ENCODE measurements around the gene PVR.
"Not testable (repeated sequence)": the region's sequence is repeated elsewhere in the genome, so short reads cannot be mapped to it uniquely, and the experiment has no call there.

The PVR gene

GRCh38 chr19:44704982-44705381 is 61.3 kb downstream of the PVR start:
- Mint-ChIP-seq H3K27ac (ENCODE audit: low read depth) (no peak overlapping the region), H3K36me3 (ENCODE audit: insufficient read depth) (no peaks in the 10 kb centered on the region)

GRCh38 chr19:44705502-44706010 is 61.8 kb downstream of the PVR start:
- ATAC-seq (replicated peaks; ENCODE audit: extremely low read depth, poor library complexity, severe bottlenecking) (no peak), DNase-seq (ENCODE audit: low spot score in 2 of 2) (no peak)
- H3K27ac Mint-ChIP-seq (ENCODE audit: low read depth), result no peak overlapping the region
- H3K9me3 Mint-ChIP-seq, result no peaks in the 10 kb centered on the region
- H3K27me3 Mint-ChIP-seq, result no peaks in the 10 kb centered on the region
- H3K36me3 Mint-ChIP-seq (ENCODE audit: insufficient read depth), result no peaks in the 10 kb centered on the region
- H3K4me3 Mint-ChIP-seq, result no peak overlapping the region
- peaks cover under 1% of the 10 kb centered on the region for H3K4me1 Mint-ChIP-seq

More at GRCh38 chr19:44704982-44705381, 61.3 kb downstream of the PVR start:
- ATAC-seq (replicated peaks; ENCODE audit: extremely low read depth, poor library complexity, severe bottlenecking) (no peak), DNase-seq (ENCODE audit: low spot score in 2 of 2) (no peak)
- Mint-ChIP-seq H3K4me3 (no peak overlapping the region), H3K27me3 (no peaks in the 10 kb centered on the region), H3K9me3 (no peaks in the 10 kb centered on the region), H3K4me1 (no peaks in the 10 kb centered on the region)

GRCh38 chr19:44706506-44707236 is 63.0 kb downstream of the PVR start:
- no peaks in the 10 kb centered on the region for H3K36me3 Mint-ChIP-seq (ENCODE audit: insufficient read depth)
- DNase-seq (ENCODE audit: low spot score in 2 of 2), result no peak

GRCh38 chr19:44707794-44708193 is 64.1 kb downstream of the PVR start:
- no peaks in the 10 kb centered on the region for H3K9me3 Mint-ChIP-seq
- no peak overlapping the region for H3K27ac Mint-ChIP-seq (ENCODE audit: low read depth)
- H3K27me3 Mint-ChIP-seq, result no peaks in the 10 kb centered on the region
- ATAC-seq (replicated peaks; ENCODE audit: extremely low read depth, poor library complexity, severe bottlenecking) (no peak), DNase-seq (ENCODE audit: low spot score in 2 of 2) (no peak)
- peaks cover 6% of the 10 kb centered on the region for H3K4me1 Mint-ChIP-seq
- no peak overlapping the region for H3K4me3 Mint-ChIP-seq
- no peaks in the 10 kb centered on the region for H3K36me3 Mint-ChIP-seq (ENCODE audit: insufficient read depth)

More at GRCh38 chr19:44706506-44707236, 63.0 kb downstream of the PVR start:
- Mint-ChIP-seq H3K9me3 (no peaks in the 10 kb centered on the region), H3K4me1 (peaks cover 6% of the 10 kb centered on the region), H3K27me3 (no peaks in the 10 kb centered on the region), H3K27ac (ENCODE audit: low read depth) (no peak overlapping the region), H3K4me3 (no peak overlapping the region)
- ATAC-seq (replicated peaks; ENCODE audit: extremely low read depth, poor library complexity, severe bottlenecking), result no peak

- Mint-ChIP-seq H3K9me3 (no peaks in the 10 kb centered on the region), H3K4me3 (no peak overlapping the region), H3K36me3 (ENCODE audit: insufficient read depth) (no peaks in the 10 kb centered on the region), H3K27ac (ENCODE audit: low read depth) (no peak overlapping the region), H3K27me3 (no peaks in the 10 kb centered on the region), H3K4me1 (peaks cover 6% of the 10 kb centered on the region)
- DNase-seq (ENCODE audit: low spot score in 2 of 2) (no peak), ATAC-seq (replicated peaks; ENCODE audit: extremely low read depth, poor library complexity, severe bottlenecking) (no peak)
These were observed 65.2 kb downstream of the PVR start for GRCh38 chr19:44708940-44709339.

- not testable (repeated sequence) for H3K9me3 Mint-ChIP-seq; H3K4me3 Mint-ChIP-seq; H3K27ac Mint-ChIP-seq (ENCODE audit: low read depth); H3K4me1 Mint-ChIP-seq; H3K27me3 Mint-ChIP-seq; DNase-seq (ENCODE audit: low spot score in 2 of 2); ATAC-seq (replicated peaks; ENCODE audit: extremely low read depth, poor library complexity, severe bottlenecking); H3K36me3 Mint-ChIP-seq (ENCODE audit: insufficient read depth)
These were observed 65.9 kb downstream of the PVR start for GRCh38 chr19:44709434-44710266.

- Mint-ChIP-seq H3K36me3 (ENCODE audit: insufficient read depth) (peaks cover 2% of the 10 kb centered on the region), H3K9me3 (peaks cover 4% of the 10 kb centered on the region), H3K27ac (ENCODE audit: low read depth) (peak overlapping the region; percentile 81), H3K27me3 (no peaks in the 10 kb centered on the region), H3K4me1 (peaks cover 6% of the 10 kb centered on the region), H3K4me3 (no peak overlapping the region)
- DNase-seq (ENCODE audit: low spot score in 2 of 2) (no peak), ATAC-seq (replicated peaks; ENCODE audit: extremely low read depth, poor library complexity, severe bottlenecking) (no peak)
These were observed 66.8 kb downstream of the PVR start for GRCh38 chr19:44710483-44710882.

- H3K4me3 Mint-ChIP-seq, result no peak overlapping the region
- no peak for ATAC-seq (replicated peaks; ENCODE audit: extremely low read depth, poor library complexity, severe bottlenecking)
- no peak for DNase-seq (ENCODE audit: low spot score in 2 of 2)
- H3K4me1 Mint-ChIP-seq, result peaks cover 6% of the 10 kb centered on the region
- H3K9me3 Mint-ChIP-seq, result peaks cover 6% of the 10 kb centered on the region
- H3K27ac Mint-ChIP-seq (ENCODE audit: low read depth), result no peak overlapping the region
- peaks cover 2% of the 10 kb centered on the region for H3K36me3 Mint-ChIP-seq (ENCODE audit: insufficient read depth)
- H3K27me3 Mint-ChIP-seq, result no peaks in the 10 kb centered on the region
These were observed 69.3 kb downstream of the PVR start for GRCh38 chr19:44712864-44713515.
